MM.1S (cell line): ENCODE results near the gene CYP2A6.

Experiments used
- DNase-seq: peaks from one replicate; pipeline ENCODE4 v3.0.0-alpha.2; 2015
- H2AFZ ChIP-seq: fragments of 300-600 bp; sonication (generic); 2 replicates; pipeline ENCODE4 v1.6.0; 2016; ENCODE audit warnings: antibody characterized with exemption, low read length
- H3F3A ChIP-seq: fragments of 300-600 bp; sonication (generic); 2 replicates; pipeline ENCODE4 v1.6.1; 2016; ENCODE audit warnings: mild to moderate bottlenecking, antibody characterized with exemption, low read length, moderate library complexity, mixed read lengths; ENCODE audit not compliant: insufficient read depth
- H3K27ac ChIP-seq: fragments of 300-600 bp; sonication (generic); 2 replicates; pipeline ENCODE4 v1.5.1; 2016; ENCODE audit warnings: mild to moderate bottlenecking, low read length
- H3K27me3 ChIP-seq: fragments of 300-600 bp; sonication (generic); replicated peaks from 2 replicates; pipeline ENCODE4 v1.6.0; 2016; ENCODE audit warnings: low read length; ENCODE audit not compliant: insufficient read depth
- H3K36me3 ChIP-seq: fragments of 300-600 bp; sonication (generic); replicated peaks from 2 replicates; pipeline ENCODE4 v1.6.1; 2016; ENCODE audit warnings: mild to moderate bottlenecking, low read length, mixed read lengths; ENCODE audit not compliant: insufficient read depth
- H3K4me1 ChIP-seq: fragments of 300-600 bp; sonication (generic); 2 replicates; pipeline ENCODE4 v1.6.1; 2016; ENCODE audit warnings: low read length, mixed read lengths
- H3K4me2 ChIP-seq: fragments of 300-600 bp; sonication (generic); 2 replicates; pipeline ENCODE4 v1.6.0; 2016; ENCODE audit warnings: low read depth, low read length
- H3K4me3 ChIP-seq: fragments of 300-600 bp; sonication (generic); 2 replicates; pipeline ENCODE4 v1.5.1; 2016; ENCODE audit warnings: low read length, mixed read lengths
- H3K79me2 ChIP-seq: fragments of 300-600 bp; sonication (generic); 2 replicates; pipeline ENCODE4 v1.6.1; 2016; ENCODE audit warnings: mixed run types, low read length, mixed read lengths
- H3K9ac ChIP-seq: fragments of 300-600 bp; sonication (generic); 2 replicates; pipeline ENCODE4 v1.6.1; 2016; ENCODE audit warnings: low read length, mixed read lengths
- H3K9me2 ChIP-seq: fragments of 300-600 bp; sonication (generic); replicated peaks from 2 replicates; pipeline ENCODE4 v1.6.1; 2016; ENCODE audit warnings: mild to moderate bottlenecking, low read length, mixed read lengths; ENCODE audit not compliant: insufficient read depth
- H3K9me3 ChIP-seq: fragments of 300-600 bp; sonication (generic); replicated peaks from 2 replicates; pipeline ENCODE4 v1.6.1; 2016; ENCODE audit warnings: mild to moderate bottlenecking, low read length, mixed read lengths; ENCODE audit not compliant: insufficient read depth
- H4K20me1 ChIP-seq: fragments of 300-600 bp; sonication (generic); 2 replicates; pipeline ENCODE4 v1.6.1; 2016; ENCODE audit warnings: mild to moderate bottlenecking, low read length, moderate library complexity, mixed read lengths; ENCODE audit not compliant: insufficient read depth
- CTCF ChIP-seq: fragments of 300-600 bp; sonication (generic); IDR thresholded peaks from 2 replicates; pipeline ENCODE4 v1.5.1; 2016; ENCODE audit warnings: antibody characterized with exemption, low read length, mixed read lengths
- EZH2 ChIP-seq: fragments of 300-600 bp; sonication (generic); optimal IDR thresholded peaks from 2 replicates; pipeline ENCODE3; 2017; ENCODE audit warnings: low read depth, mild to moderate bottlenecking, antibody characterized with exemption, low read length, mixed read lengths
- EZH2phosphoT487 ChIP-seq: fragments of 300-600 bp; sonication (generic); IDR thresholded peaks from 2 replicates; pipeline ENCODE4 v1.6.1; 2018; ENCODE audit warnings: antibody characterized with exemption, low read length

Gene CYP2A6

GRCh38 chr19:40810160-40810559, 40.1 kb downstream of the CYP2A6 start:
- no peak for DNase-seq
- no peaks in the 10 kb centered on the region for H3K79me2 ChIP-seq
- no peak overlapping the region for H3K4me2 ChIP-seq
- no peaks in the 10 kb centered on the region for H3K9me2 ChIP-seq
- no peak overlapping the region for H3K4me3 ChIP-seq
- peaks cover 5% of the 10 kb centered on the region for H3K27me3 ChIP-seq
- H3K9ac ChIP-seq: no peak overlapping the region
- no peak overlapping the region for H2AFZ ChIP-seq
- H3K36me3 ChIP-seq: no peaks in the 10 kb centered on the region
- H3K27ac ChIP-seq: no peak overlapping the region
- no peaks in the 10 kb centered on the region for H3K4me1 ChIP-seq
- H4K20me1 ChIP-seq: no peaks in the 10 kb centered on the region
- H3K9me3 ChIP-seq: no peaks in the 10 kb centered on the region
- H3F3A ChIP-seq: no peaks in the 10 kb centered on the region
- TF ChIP-seq EZH2 (no peak), EZH2phosphoT487 (no peak), CTCF (no peak)

- Histone ChIP-seq H3K36me3 (no peaks in the 10 kb centered on the region), H4K20me1 (no peaks in the 10 kb centered on the region), H3K9ac (no peak overlapping the region), H3K4me3 (no peak overlapping the region), H3K79me2 (no peaks in the 10 kb centered on the region), H3K4me2 (no peak overlapping the region), H3F3A (no peaks in the 10 kb centered on the region), H3K4me1 (no peaks in the 10 kb centered on the region), H3K27me3 (peaks cover 4% of the 10 kb centered on the region; the same call in 1 of the 2 replicates), H3K9me3 (no peaks in the 10 kb centered on the region), H3K9me2 (no peaks in the 10 kb centered on the region), H3K27ac (no peak overlapping the region), H2AFZ (no peak overlapping the region)
- no peak for DNase-seq
- no peak for TF ChIP-seq EZH2phosphoT487
- no peak for TF ChIP-seq EZH2
- no peak for TF ChIP-seq CTCF
Observed at GRCh38 chr19:40809358-40810086, 40.7 kb downstream of the CYP2A6 start.

GRCh38 chr19:40808497-40808896, 41.8 kb downstream of the CYP2A6 start:
- TF ChIP-seq CTCF (no peak), EZH2phosphoT487 (no peak), EZH2 (no peak)
- Histone ChIP-seq H4K20me1 (no peaks in the 10 kb centered on the region; the same call in 1 of the 2 replicates), H3K36me3 (no peaks in the 10 kb centered on the region), H3K27me3 (peaks cover 4% of the 10 kb centered on the region; the same call in 1 of the 2 replicates), H3K4me3 (no peak overlapping the region), H2AFZ (no peak overlapping the region), H3K9ac (no peak overlapping the region), H3F3A (no peaks in the 10 kb centered on the region), H3K27ac (no peak overlapping the region), H3K9me2 (no peaks in the 10 kb centered on the region), H3K4me1 (peaks cover 3% of the 10 kb centered on the region), H3K9me3 (no peaks in the 10 kb centered on the region), H3K79me2 (peaks cover 5% of the 10 kb centered on the region; the same call in 1 of the 2 replicates), H3K4me2 (no peak overlapping the region)
- no peak for DNase-seq
